Endothelial cell of hepatic sinusoid (primary cell): ENCODE results near the gene SPINDOC.

Source experiments
- in situ Hi-C: cut with HindIII; loops from 2 replicates; pipeline ENCODE4 v1.10.0; 2017; ENCODE audit warnings: low sequenced_read_pairs

The SPINDOC gene

DNA sequence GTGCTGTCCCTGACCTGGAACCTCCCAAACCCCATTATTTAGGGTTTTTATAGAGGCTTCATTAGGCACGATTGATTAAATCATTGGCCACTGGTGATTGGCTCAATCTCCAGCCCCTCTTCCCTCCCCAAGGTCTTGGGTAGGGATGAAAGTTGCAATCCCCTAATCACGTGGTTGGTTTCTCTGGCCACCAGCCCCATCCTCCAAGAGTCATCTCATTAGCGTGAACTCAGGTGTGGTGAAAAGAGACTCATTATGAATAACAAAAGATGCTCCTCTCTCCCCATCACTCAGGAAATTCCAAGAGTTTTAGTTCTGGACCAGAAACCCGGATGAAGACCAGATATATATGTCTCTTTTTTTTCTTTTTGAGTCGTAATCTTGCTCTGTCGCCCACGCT lies 18.1 kb downstream of the SPINDOC start:
- in situ Hi-C loops = no loop called here

GRCh38 chr11:63832336-63832735 lies 19.1 kb downstream of the SPINDOC start:
- in situ Hi-C loops = no loop called here

GRCh38 chr11:63833048-63833447 lies 19.8 kb downstream of the SPINDOC start:
- in situ Hi-C loops = no loop called here

DNA sequence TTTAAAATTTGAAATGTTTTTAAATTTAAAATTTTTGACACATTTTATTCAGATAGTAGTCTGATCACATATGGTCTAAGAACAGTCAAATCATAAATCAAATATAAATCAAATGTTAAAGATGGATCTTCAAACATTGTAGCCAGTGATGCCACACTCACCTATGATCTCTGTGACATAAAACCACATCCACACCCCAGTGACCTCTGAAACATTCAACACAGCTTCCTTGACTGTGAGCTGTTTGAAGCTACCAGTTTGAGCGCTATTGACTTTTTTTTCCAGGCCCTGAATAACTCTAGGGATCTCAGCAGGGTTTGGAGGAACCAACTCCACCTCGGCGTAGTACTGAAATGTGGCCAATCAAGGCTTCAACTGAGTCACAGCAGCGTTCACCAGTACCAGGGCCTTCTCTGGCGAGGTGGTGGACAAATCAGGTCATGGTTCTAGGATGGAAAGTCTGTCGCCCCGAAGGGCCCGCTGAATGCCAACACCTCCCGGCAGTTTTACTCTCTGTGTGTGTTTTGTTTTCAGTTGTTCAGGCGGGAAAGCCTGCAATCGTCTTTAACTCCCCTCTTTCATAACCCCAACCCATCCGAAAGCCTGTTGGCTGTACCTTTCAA lies 21.4 kb downstream of the SPINDOC start:
- in situ Hi-C loops = loop anchor here (5.0 kb wide), 2 partner anchors 58 to 98 kb away; no protein-coding TSS in a partner anchor

- in situ Hi-C loops = loop anchor here (5.0 kb wide), 2 partner anchors 57 to 97 kb away; no protein-coding TSS in a partner anchor
Observed at GRCh38 chr11:63835158-63835545, 21.9 kb downstream of the SPINDOC start.

DNA sequence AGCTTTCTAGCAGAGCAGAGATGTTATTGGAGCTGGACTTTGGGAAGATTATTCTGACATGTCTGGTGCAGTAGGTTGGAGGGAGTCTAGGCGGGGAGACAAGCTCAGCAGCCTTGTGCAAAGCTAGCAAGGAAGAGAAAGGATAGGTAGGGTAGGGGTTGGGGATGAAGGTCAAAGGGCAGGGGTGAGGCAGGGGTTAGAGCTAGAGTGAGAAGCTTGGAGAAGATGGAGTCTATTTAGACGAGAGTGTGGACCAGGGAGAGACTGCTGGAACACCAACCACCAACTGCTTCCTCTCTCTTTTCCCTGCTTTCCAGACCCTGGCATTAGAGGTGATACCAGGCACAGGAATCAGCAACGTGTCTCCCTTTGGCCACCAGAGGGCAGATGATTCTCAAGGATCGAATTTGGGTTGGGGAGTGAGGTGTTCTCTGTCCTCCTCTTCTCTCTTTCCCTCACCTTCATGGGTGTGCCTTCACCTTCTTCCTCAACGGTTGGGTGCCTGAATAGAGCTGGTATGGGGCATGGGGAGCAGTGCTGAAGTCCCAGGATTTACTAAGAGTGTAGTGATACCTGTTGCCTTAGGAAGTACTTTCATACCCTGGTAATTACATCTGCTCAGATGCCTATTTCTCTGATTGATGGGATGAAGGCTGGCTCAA lies 23.9 kb downstream of the SPINDOC start:
- in situ Hi-C loops = loop anchor here (5.0 kb wide), 2 partner anchors 55 to 95 kb away; no protein-coding TSS in a partner anchor

- in situ Hi-C loops = loop anchor here (5.0 kb wide), 2 partner anchors 55 to 95 kb away; no protein-coding TSS in a partner anchor
Observed at GRCh38 chr11:63837739-63838138, 24.5 kb downstream of the SPINDOC start.

GRCh38 chr11:63838150-63838677 lies 25.0 kb downstream of the SPINDOC start:
- in situ Hi-C loops = loop anchor here (5.0 kb wide), 2 partner anchors 54 to 94 kb away; no protein-coding TSS in a partner anchor

GRCh38 chr11:63838678-63839507 lies 25.6 kb downstream of the SPINDOC start, which contains the start of gene MARK2:
Gene MARK2, plus strand, starts transcription at chr11:63839110. Its CDS starts 397 bp downstream, at chr11:63839507.
- in situ Hi-C loops = loop anchor here (5.0 kb wide), 2 partner anchors 53 to 93 kb away; no protein-coding TSS in a partner anchor

GRCh38 chr11:63839508-63840355 lies 26.5 kb downstream of the SPINDOC start:
- in situ Hi-C loops = loop anchor here (5.0 kb wide), 2 partner anchors 53 to 93 kb away; no protein-coding TSS in a partner anchor

- in situ Hi-C loops = no loop called here
Observed at GRCh38 chr11:63840356-63841060, 27.3 kb downstream of the SPINDOC start.

DNA sequence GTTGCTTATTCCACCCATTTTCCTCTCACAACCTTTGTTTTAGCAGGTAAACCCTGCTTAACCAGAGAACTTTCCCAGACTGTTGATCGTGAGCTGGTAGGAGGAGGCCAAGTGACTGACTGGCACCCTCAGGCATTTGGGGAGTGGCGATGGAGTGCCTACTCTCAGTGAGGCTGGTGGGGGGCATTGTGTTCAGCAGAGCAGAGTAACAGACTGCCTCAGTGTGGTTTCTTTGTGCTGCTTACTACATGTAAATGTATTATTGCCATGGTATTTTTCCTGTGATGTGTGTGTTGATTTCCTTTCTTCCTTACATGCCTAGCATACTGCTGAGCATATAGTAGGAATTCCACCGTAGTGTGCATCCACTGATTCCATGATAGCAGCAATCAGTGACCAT lies 28.3 kb downstream of the SPINDOC start:
- in situ Hi-C loops = no loop called here

DNA sequence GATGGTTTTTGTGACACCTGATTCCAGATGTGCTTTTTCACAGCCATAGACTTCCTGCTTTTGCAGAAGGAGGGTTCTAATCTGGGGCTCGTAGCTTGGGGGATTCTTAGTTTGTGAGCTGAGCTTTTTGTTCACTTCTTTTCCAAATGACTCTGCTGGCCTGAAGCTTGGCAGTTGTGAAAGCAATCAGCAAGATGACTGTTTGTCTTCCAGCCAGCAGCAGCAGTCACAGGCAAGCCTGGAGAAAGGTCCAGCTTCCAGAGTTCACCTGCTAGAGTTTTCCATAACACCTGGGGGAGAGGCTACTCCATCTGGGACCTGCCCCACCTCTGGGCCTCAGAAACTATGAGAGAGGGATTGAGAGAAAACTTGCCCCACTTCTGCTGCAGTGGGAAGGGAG lies 29.8 kb downstream of the SPINDOC start:
- in situ Hi-C loops = no loop called here

GRCh38 chr11:63844836-63845235 lies 31.6 kb downstream of the SPINDOC start:
- in situ Hi-C loops = no loop called here

DNA sequence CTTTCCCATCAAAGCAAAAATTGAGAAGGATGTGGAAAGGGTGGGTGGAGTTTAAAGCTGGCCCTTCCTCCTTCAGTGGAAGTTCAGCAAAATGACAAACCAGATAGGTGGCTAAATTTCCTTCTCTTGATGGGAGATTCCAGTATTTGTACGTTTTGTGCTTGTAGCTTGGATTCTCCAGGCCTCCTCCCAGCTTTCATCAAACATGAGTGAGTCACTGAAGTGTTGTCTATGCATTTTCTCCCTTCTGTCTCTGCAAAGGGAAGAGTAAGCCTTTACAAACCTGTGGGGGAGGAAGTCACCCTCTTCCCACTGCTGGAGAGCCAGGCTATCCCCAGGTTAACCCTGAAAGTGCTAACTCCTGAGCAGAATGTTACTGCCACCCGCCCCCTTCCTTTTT lies 32.0 kb downstream of the SPINDOC start:
- in situ Hi-C loops = no loop called here

GRCh38 chr11:63845911-63846310 lies 32.7 kb downstream of the SPINDOC start:
- in situ Hi-C loops = no loop called here

- in situ Hi-C loops = no loop called here
Observed at GRCh38 chr11:63846897-63847296, 33.6 kb downstream of the SPINDOC start.

DNA sequence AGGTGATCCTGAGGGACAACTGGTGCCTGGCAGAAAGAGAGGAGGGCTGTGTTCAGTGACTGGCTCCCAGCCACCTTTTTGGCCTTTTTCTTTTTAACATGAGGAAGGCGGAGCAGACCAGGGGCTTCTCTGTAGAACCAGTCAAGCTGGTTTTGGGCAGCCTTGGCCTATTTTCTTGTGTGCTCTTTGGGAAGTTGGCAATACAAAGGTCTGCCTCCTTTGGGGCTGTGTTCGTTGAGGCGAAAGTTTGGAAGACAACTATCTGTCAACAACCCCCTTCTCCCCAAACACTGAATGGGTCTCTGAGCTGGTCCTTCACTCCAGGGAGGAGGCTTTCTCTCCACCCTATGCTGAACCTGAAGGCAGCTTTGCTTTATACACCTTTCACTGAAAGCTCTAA lies 34.1 kb downstream of the SPINDOC start:
- in situ Hi-C loops = no loop called here

DNA sequence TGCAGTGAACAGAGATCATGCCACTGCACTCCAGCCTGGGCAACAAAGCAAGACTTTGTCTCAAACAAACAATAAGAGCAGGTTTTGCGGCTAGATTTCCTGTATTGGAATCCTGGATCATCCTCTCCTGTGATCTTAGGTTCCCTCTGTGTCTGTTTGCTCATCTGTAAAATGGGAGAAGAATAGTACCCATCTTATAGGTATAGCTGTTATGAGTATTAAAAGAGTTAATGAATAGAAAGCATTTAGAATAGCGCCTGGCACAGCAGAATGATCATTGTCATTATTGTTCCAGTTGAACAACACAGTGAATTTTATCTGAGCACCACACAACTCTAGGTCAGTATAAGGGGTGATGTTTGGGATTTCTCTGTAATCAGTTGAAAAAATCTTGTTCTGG lies 36.4 kb downstream of the SPINDOC start:
- in situ Hi-C loops = no loop called here
